ENCODE measurements around the gene GAS6.

DNA sequence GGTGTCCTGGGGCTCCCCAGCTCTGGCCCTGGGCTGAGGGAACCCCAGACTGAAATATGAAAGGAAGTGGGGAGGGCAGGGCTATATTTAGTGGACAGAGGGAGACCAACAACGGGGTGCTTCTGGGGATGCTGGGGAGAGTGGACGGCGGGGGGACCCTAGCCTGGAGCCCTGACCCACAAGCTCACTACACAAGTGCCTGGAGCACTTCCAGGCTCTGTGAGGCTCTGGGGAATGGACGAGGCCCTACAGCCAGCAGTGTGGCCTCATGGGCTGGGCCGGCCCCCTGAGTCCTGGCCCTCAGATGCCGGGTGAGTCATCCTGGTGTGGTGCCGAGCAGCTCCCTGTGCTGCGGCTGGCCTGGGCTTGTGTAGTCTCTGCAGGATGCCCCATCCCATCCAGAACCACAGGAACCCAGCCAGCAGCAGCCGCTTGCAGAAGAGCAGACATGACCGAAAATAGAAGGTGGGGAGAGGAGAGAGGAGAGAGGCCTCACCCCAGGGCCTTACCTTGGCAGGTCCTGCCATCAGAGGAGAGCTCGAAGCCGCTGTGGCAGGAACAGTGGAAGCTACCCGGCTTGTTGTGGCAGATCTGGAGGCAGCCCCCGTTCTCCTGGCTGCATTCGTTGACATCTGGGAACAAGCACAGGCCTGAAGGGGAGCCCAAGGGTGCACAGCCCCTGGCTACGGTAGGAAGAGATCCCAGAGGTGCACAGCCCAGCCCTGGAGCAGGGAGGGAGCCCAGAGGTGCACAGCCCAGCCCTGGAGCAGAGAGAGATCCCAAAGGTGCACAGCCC is 26.1 kb downstream of the GAS6 start:
- no peak for TF ChIP-seq EZH2 (IDR thresholded peaks at IDR 0.05; ENCODE audit: low read length, unreplicated experiment)
- TF ChIP-seq, protein P1, sequence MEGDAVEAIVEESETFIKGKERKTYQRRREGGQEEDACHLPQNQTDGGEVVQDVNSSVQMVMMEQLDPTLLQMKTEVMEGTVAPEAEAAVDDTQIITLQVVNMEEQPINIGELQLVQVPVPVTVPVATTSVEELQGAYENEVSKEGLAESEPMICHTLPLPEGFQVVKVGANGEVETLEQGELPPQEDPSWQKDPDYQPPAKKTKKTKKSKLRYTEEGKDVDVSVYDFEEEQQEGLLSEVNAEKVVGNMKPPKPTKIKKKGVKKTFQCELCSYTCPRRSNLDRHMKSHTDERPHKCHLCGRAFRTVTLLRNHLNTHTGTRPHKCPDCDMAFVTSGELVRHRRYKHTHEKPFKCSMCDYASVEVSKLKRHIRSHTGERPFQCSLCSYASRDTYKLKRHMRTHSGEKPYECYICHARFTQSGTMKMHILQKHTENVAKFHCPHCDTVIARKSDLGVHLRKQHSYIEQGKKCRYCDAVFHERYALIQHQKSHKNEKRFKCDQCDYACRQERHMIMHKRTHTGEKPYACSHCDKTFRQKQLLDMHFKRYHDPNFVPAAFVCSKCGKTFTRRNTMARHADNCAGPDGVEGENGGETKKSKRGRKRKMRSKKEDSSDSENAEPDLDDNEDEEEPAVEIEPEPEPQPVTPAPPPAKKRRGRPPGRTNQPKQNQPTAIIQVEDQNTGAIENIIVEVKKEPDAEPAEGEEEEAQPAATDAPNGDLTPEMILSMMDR (conservative IDR thresholded peaks at IDR 0.05; ENCODE audit: low read depth, low read length) = no peak
